Femur (tissue), 1 donor: ENCODE data around the gene GADD45B.

ENCODE experiments used
- DNase-seq: peaks from one replicate; pipeline ENCODE4 v3.0.0-alpha.2; 2017

The GADD45B gene, protein sequence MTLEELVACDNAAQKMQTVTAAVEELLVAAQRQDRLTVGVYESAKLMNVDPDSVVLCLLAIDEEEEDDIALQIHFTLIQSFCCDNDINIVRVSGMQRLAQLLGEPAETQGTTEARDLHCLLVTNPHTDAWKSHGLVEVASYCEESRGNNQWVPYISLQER

DNA sequence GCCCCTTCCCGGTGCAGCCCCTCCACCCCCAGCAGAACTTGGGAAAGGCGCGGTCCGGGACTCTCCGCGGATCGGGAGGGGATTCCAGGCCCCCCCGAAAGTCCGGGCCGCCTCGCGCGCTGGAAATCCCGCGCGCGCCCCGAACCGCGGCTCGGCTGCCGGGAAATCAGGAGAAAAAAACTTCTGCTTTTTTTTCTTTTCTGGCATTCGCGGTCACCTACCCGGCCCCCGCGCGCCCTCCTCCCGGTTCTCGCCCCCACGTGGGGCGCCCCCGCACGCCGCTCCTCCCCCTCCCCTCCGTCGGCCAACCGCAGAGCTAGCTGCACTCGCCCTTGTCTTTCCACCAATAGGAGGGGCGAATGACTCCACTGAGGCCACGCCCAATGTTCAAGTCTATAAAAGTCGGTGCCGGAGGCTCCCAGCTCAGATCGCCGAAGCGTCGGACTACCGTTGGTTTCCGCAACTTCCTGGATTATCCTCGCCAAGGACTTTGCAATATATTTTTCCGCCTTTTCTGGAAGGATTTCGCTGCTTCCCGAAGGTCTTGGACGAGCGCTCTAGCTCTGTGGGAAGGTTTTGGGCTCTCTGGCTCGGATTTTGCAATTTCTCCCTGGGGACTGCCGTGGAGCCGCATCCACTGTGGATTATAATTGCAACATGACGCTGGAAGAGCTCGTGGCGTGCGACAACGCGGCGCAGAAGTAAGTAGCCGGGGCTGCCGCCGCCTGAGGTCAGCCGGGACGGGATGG lies at the start of gene GADD45B:
Gene GADD45B (plus strand): TSS at position 426 of the 749 bp plus-strand sequence. CDS start 232 bp downstream, at position 658.
- peak; percentile 98 for DNase-seq

DNA sequence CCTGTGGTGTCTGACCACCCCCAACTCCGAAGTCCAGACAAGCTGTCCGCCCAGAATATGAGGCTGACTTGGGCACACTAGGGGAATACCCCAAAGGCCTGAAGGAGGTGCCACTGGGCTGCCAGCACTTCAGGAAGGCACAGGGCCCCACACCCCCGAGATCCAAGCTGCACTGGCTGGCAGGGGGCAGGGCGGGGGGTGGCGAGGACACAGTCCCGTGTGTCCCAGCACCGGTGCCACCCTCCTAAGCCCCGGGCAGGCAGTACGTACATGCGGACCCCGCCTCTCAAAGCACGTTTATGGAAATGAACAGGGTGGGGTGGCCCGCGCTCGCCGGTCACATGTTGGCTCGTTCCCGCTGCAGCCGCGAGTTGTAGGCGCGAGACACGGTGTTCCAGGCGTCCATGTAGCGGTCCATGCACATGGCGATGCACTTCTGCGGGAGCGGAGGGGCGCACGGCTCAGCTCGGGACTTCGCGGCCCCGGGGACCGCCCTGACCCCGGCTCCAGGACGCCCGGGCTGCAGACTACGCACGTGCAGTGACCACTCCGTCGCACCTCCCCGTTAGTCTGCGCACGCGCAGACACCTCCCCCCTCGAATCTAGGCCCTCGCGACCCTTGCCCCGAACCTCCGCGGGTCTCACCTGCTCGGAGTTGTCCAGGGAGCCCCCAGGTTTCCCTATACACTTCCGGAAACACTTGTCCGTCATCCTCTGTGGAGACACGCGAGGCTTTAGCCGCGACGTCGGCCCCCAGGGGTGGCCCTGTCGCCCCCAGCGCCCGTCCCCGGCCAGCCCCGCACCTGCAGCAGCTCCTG lies 49.1 kb upstream of the GADD45B start:
- peak; percentile 59 for DNase-seq

DNA sequence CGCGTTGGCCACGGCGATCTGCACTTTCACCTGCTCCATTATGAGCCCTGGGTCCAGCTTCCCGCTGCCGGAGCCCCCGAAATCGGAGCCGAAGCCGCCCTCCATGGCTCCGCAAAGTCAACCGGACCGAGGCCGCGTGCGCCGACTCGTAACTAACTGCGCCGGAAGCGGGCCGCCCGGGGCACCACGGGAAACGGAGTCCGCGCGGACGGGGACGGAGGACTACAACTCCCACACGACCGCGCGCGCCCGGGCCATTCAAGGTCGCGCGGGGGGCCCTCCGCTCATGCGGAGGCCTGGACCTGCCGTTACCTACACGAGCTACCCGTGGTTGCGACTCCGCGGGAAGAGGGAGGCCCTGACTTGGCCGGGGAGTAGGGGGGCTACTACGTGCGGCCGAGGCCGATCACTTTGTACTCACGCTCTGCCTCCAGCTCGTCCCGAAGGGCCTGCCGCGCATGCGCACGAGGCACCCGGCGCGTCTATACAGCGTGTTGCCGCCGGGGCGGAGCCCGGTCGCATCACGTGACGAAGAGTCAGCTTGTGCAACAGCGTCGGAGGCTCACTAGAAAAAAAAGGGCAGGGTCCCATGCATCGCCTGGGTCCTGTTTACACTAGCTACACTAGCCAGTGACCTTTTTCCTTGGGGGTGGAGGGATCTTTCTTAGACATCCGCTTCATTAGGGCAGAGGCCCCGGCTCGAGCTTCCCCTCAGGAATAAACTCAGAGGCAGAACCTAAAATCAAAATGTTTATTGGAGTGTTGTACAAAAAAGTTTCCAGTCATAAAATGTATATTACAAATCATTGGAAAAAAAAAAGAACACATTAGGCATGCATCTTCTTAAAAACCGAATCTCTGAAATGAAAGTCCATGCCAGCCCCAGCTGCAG lies 48.3 kb upstream of the GADD45B start, which contains the start of gene TIMM13:
Gene TIMM13 (minus strand): TSS at position 158 of the 892 bp plus-strand sequence. CDS start 53 bp downstream, at position 105.
- peak; percentile 98 for DNase-seq

DNA sequence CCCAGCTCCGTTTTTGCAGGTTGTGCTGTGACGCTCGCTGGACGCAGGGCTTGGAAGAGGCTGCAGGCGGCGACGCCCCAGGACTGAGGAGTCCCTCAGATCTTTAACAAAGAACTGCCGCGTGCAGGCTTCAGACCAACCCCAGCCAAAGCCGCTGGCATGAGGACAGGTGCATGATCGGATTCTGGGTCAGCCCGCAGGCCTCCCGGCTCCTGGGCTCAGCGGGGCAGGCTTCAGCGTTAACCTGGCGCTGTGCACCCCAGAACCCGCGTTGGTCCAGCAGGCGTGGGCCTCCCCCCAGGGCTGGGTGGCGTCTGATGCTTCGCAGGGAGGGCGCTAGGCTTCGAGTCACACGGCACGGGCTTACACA lies 47.6 kb upstream of the GADD45B start:
- DNase-seq: no peak

DNA sequence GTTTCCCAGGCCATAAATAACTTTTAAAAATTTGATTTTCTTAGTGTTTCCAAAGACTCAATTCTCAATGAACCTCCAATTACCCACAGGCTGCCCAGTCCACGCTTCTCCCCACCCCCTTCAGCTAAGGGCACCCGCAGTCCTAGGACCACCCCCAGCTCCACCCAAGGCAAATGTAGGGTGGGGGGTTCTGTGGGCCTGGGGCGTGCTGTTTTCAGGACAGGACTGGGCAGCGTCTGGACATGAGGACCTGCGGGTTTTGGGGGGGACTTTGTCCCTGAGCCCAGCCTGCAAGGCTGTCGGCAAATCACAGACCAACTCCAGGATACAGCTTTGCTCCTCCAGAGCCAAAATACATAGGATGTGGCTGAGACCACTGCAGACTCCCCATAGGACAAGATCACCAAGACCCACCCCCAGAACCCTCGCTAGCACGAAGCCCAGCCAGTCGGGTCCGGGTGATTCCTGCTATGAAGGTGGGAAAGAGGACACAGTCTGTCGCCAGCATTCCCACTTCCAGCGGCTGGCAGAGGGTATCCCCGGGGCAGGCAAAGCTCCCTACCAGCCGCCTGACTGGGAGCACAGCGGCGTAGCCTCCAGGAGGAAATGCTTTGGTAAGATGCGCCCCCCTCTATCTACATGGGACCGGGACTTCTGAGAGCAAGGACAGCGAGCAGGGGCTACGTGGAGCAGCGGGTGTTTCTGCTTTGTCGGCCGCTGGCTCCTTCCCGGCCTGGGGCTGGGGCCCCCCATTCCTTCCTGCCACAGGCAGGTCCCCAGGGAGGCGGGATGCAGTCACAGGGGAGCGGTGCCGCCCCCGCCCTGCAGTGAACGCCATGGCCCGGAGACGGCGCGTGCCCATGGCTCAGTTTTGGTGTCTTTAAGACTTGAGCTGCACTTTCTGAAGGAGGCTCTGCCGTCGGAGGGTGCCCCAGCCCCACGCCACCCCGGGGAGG lies 46.9 kb upstream of the GADD45B start:
- no peak for DNase-seq

DNA sequence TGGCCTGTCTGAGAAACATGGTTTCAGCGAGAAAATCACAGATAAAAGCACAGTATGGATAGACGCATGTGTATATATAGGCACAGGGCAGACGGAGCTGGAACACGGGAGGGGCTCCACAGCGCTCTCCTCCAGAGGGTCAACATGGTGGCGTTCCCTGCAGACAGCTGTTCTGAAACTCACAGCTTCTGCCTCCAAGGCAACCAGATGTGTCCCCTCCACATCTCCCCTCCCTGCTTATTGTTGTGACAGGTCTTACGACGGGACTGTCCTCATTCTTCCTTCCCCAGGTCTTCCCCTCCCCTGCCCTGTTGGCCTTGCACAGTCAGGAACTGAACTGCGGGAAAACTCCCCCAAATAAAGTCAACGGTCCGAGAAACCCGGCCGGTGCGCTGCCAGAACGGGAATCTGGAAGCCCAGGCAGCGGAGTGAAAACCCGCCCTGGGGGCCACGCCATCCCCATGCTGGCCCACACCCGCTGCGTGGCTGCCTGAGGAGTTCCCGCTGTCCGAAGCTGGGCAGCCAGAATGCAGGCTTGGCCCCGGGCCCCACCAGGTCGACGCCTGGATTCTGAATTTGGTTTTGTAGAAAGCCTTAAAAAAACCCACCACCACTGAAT lies 45.9 kb upstream of the GADD45B start:
- DNase-seq: no peak

DNA sequence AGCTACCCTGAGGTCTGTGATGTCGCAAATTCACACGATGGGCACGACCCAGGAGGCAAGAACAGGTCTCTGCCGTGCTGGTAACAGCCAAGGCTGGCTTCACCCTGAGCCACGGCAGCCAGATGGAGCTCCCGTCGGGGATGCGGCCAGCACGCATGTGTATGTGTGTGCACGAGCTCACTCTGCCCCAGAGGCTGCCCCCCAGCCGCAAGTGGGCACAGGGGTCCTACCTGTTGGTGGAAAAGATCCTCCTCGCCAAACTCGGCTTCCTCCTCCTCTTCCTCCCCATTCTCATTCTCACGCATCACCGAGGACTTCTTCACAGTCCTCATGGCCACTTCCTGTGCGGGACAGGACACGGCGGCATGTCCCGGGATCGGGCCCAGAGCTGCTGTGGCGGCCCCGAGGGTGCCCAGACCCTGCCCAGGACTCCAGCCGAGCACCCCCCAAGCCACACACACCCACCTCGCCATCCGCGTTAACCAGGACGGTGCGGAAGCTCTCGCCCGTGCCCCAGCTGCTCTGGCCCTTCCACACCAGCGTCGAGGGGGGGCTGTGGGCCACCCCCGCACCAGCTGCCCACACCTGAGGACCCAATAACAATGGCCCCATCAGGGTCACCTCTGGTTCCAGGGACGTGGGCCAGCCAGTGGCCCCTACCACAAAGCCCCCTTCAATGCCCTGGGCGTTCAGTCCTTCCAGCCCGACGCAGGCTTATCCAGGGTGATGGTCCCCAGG lies 44.4 kb upstream of the GADD45B start:
- DNase-seq: no peak

DNA sequence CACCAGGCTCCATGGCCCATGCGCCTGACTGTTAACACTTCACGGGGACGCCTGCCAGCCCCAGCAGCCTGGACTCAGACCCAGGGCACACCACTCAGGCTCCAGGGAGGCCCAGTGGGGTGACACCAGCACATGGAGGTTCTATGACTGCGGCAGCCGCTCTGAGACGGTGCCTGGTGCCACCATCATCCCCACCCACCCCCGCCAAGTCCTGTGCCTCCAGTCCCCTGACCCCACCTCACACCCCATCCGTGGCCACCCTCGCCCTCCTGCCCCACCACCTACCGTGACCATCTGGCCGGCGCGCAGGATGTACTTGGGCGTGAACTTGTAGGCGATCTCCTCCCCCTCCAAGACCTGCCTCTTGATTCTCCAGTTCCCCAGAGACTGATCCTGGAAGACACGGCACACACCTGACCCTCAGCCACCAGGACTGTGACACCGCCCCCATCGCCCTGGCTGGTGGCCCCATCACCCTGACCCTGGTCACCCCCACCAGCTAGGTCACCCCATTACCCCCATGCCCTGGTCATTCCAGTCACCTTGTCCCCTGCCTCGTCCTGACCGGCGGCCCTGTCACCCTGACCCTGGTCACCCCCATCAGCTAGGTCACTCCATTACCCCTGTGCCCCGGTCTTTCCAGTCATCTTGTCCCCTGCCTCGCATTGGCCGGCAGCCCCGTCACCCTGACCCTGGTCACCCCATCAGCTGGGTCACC lies 43.6 kb upstream of the GADD45B start:
- no peak for DNase-seq

DNA sequence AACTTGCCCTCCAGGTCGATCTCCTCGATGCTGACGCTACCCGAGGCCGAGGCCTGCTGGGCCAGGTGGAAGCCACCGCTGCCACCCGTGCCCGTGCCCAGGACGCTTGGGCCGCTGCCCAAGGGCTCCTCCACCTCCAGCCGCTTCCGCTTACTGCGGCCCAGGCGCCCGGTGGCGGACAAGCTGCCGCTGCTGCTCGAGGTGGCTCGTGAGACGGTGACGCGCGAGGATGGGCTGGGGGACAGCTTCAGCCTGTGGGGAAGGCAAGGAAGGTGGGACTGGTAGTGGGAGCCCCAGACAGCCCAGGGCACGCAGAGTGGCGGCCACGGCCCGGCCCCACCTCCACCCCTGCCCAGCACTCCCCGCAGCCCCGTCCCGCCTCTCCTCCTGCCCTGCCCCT lies 42.1 kb upstream of the GADD45B start:
- no peak for DNase-seq

DNA sequence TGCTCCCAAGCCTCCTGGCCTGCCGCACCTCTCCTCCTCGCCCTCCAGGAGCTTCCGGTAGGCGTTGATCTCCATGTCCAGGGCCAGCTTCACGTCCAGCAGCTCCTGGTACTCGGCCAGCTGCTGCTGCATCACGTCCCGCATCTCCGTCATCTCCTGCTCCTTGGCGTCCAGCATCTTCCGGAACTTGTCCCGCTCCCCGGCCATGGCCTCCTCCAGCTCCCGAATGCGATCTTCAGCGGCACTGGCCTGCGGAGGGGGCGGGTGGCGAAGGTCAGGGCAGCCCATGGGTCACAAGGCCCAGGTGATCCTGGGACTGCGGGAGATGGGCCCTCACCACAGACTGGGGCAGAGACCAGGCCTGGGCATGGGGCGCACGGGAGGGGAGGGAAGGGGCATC lies 41.7 kb upstream of the GADD45B start:
- DNase-seq: no peak

DNA sequence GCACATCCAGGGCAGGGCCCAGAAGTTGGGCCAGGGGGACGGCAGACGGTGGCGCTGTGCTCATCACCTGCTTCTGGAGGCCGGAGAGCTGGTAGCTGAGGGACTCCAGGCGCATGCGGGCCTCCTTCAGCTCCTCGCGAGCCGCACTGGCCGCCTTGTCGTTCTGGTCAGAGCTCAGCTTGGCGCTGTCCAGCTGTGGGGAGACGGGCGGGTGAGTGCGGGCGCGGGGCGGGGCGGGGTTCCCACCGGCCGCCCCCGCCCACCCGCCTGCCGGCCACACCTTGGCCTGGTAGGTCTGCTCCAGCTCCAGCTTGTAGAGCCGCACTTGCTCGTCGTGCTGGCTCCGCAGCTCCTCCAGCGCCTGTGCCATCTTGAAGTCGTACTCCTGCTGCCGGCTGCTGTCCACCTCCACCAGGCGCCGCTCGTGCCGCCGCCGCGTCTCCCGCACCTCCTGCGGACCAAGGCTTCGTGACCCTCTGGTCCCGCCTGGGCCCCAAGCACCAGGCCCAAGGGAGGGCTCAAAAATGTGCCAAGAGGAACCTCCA lies 41.1 kb upstream of the GADD45B start:
- DNase-seq: no peak

DNA sequence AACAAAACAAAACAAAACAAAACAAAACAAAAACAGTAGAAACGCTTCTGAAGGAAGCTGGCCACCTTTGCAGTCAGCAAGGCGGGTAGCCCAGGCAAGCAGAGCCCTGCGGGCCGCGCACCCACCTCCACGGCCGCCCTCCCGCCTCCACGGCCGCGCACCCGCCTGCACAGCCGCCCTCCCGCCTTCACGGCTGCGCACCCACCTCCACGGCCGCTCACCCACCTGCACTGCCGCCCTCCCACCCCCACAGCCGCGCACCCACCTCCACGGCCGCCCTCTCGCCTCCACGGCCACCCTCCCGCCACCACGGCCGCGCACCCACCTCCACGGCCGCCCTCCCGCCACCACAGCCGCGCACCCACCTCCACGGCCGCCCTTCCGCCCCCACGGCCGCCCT lies 39.5 kb upstream of the GADD45B start:
- no peak for DNase-seq

DNA sequence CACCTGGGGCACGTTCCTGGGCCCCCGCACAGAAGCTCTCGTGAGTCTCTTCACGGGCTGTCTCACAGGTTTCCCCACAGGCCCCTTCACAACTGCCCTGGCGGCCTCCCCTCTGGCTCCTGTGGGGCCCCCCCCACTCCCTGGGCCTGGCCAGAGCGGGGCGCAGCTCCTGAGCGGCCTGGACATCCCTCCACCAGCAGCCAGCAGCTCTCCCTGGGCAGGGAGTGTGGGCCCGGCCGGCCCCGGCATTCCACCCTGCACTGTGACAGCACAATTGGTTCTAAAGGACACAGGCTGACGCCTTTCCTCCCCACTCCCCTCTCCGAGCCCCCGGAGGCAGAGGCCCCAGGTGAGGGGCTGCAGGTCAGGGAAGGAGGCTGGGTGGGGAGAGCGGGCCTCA lies 39.0 kb upstream of the GADD45B start:
- DNase-seq: no peak

DNA sequence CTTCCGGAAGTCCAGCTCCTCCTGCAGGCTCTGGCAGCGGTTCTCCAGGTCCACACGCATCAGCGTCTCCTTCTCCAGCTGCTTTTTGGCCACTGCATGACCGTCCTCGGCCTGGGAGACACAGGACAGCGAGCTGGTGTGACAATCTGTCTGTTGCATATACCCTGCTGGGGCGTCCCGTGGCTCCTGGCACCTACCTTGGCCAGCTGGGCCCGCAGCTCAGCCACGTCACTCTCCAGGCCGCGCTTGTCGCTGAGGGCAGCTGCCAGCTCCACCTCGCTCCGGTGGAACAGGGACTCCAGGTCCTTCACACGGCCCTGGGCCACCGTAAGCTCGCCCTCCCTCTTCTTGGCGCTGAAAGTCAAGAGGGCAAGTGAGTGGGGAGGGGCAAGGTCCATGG lies 37.7 kb upstream of the GADD45B start:
- peak; percentile 20 for DNase-seq

DNA sequence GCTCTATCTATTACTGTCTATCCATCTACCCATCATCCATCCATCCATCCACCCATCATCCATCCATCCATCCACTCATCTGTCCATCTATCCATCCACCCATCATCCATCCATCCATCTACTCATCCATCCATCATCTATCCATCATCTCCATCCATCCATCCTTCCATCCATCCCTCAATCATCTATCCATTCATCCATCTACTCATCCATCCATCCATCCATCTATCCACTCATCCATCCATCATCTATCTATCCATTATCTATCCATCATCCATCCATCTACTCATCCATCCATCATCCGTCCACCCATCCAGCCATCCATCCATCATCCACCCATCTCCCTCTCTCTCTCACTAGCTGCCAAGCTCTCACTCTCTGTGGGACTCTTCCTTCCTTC lies 35.4 kb upstream of the GADD45B start:
- DNase-seq: no peak

DNA sequence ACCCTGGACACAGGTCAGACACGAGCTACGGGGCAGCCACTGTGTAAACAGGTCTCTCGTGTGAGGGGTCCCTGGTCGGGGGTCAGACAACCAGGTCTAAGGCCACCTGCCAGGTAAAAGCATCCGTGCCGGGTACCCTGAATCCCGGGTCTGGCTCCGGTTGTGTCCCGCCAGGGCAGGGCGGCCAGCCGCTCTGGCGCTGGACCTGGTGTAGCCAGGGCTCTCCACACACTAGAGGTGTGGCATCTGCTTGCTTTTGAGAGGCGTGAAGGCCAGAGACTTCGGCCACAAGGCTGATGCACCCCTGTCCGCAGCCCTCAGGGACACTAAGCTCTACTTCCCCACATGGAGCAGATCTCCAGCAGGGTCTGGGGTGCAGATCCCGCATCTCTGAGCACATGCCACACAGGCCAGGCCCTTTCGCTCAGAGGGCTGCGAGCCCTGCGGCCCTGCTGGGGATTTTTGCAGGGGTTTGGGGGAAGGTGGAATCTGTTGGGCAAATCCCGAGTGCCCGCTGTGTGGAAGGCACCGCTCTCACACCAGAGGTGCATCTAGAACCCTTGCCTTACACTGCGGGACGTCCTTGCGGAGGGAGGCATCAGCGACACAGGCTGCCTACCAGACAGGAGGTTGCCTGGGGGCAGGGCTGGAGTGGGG lies 34.7 kb upstream of the GADD45B start:
- DNase-seq: no peak

DNA sequence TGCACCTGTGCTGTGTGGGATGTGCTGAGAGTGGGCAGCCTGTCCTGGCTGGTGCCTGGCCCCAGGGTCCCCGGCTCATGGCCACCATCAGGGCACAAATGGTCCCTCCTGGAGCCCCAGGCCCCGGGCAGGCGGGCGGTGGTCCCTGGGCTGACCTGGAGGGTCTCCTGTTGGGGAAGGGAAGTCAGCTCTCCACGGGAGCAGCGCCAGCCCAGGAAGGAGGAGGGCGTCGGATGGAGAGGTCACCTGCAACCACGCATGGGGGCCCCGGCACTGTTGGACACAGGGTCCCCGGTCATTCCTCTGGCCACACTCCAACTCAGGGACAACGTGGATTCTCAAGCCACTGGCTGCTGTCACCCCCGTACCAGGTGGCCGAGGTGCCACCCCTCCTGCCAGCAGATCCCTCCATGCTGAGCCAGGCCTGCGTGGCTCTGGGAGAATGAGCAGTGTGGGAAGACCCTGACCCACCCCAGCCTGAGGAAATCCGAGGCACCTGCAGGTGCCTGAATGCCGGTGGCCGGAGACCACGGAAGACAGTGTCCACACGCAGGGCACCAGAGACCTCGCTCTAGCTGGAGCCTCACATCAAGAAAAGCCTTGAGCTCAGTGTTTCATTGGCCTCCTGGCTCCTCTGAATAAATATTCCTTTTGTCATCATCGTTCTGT lies 32.7 kb upstream of the GADD45B start:
- no peak for DNase-seq

DNA sequence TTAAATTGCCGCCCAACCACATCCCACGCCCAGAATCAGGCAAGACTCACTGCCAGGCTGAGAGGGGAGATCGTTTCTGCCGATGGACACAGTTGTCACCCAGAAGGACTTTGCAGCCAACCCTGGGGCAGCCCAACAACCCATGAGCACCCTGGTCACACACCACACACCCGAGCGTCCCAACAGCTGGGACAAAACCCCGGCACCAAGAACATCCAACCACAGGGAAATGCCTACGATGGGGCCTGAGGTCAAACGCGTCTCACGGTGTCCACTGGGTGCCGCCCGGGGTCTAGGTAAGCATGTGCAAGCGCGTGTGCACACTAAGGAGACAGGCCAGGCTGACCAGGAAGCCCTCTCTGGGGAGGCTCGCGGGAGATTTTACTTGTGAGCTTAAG lies 32.1 kb upstream of the GADD45B start:
- no peak for DNase-seq
